NCI-H1092 treated with DMSO at 0.1 percent for 48 hours (cell line): ENCODE data around the gene DGKA.

Experiments used
- DNase-seq: peaks from one replicate; lab custom pipeline; 2025; lab: John Stamatoyannopoulos, UW

The DGKA gene

DNA sequence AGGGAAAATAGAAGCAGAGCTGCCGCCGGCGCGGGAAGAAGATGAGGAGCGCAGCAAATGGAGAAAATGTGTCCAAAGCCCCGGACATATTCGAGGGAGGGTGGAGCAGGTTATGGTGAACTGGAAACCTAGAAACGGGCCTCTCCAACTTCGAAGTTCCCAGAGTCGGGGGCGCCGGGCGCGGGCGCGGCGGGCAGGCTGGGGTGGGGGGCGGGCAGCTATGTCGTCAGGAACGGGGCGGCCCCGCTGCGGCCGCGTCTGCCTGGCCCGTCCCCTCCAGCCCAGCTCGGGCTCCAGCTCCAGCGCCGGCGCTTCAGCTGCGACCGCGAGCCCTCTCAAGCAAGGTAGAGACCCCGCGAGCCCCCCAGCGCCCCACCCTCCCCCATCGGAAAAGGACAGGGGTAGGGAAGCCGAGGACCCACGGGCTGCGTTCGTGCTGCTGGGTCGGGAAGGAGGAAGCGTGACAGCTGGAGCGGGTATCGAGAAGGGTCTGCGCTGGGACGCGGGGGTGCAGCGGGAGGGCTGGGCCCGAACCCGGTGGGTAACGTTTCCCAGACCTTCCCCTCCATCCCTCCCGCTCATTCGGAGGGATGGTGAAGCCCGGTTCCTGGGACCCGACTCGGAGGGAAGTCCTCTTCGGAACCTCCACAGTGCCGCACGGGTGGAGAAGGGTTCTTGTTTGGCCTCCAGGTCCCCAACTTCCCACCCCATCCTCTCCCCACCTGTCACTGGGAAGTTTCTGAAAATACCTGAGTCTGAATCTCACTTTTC lies 1.0 kb downstream of the DGKA start:
- no peak for DNase-seq

DNA sequence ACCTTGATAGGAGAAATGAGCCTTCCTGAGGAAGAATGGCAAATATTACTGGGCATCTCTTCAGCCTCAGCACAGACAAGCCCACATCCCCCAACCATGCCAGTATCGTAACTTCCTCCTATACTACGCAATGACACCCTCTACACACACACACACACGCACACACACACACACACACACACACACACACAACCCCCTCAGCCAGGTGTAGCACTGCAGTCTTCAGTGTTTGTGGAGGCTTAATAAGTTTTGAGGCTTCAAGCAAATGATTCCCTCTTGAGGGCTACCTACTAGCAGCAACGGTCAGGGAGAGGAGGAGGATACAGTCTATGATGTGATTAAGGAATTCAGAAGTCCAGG lies 1.6 kb downstream of the DGKA start:
- no peak for DNase-seq

DNA sequence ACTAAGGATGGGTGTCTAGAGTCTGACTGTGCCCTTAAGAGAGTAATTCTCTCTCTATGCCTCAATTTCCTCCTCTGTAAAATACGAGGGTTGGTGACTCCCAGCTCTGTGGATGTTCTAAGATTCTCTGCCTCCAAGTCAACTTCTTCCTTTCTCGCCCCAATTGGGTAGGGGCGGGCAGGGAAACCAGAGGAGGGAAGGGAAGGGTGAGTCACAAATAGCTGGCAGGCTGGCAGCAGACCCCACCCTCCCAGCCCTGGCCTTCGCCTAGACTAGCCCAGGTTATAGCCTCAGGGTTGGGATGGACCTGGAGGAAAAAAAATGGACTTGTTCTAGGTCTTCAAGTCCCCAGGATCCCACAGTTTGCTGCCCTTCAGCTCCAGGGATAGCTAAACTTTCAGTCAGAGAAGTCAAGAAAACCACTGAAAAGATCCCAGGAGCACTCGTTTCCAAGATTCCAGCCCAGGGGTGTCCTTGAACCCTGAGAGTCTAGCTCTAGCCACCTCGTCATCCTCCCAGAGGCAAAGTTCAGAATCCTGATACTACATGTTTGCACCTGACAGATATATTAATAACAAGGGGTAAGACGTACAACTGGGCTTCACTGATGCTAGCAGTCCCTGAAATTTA lies 2.3 kb downstream of the DGKA start:
- DNase-seq = no peak

DNA sequence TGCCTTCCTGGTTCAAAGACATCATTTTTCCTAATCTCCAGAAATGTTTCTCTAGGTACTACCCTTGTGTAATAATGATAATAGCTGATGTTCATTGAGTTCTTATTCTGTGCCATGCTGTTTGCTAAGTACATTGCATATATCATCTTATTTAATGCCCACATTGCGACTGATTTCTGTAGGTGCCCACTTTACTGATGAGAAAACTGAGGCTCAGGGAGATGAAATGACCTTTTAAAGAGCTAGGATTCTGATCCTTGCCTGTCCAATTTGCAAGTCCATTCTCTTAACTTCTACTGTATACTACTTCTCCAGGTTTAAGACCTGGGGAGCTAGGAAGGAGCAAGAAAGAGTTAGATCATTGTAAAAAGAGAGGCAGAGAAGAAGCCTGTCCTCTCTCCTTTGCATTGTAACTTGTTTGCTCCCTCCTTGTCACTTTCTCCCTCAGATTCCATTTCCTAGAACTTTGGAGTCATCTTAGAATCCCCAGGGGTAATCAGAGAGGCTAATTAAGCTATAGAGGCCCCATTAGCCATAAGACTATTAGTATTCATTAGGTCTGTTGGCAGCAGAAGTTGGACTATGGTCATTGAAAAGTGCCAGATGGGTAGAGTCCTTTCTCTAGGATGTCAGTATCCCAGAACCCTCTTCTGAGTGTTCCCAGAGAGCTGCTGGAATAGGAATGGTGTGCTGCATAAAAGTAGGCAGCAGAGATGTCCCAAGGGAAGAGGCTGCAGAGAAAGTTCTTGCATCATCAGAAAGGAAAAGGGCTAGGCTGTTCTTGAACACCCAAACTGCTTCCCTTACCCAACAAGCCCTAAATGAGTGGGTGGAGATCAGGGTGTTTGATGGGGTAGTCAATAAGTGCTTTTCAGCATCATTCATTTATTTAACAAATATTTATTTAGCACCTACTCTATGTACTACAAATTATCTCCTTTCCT lies 3.1 kb downstream of the DGKA start:
- DNase-seq = no peak

DNA sequence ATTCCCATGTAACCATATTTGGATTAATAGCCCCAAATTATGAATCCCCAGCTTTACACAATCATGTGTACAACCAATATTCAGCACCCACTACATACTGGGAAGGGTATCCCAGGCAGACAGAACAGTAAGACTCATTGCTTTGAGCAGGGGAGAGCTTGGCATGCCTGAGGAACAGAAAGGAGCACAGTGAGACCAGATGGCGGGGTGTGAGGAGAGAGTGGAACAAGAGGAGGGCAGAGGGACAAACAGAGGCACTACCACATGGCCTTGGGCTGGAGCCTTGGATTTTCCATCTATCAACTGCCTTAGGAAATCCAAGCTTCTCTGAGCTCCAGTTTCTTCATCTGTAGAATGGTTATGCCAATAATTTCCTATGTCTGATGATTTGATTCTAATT lies 3.8 kb downstream of the DGKA start:
- DNase-seq = no peak

DNA sequence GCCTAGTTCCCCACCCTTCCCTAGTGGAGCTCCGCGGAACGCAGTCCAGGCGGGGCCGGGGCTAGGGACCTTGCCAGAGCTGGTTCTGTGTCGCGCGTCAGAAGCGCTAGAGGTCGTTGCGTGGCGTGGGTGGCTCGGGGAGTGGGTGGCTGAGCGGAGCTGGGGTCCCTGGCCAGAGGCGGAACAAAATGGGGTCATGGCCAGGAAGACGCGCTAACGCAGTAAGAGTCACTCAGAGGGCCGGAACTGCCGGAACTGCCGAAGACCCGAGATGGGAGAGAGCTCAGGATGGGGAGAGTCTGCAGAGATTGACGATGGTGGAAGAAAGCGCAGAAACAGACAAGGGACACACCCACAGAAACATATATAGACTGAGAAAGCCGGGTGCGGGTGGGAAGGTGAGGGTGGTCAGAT lies 4.8 kb downstream of the DGKA start:
- DNase-seq = no peak

DNA sequence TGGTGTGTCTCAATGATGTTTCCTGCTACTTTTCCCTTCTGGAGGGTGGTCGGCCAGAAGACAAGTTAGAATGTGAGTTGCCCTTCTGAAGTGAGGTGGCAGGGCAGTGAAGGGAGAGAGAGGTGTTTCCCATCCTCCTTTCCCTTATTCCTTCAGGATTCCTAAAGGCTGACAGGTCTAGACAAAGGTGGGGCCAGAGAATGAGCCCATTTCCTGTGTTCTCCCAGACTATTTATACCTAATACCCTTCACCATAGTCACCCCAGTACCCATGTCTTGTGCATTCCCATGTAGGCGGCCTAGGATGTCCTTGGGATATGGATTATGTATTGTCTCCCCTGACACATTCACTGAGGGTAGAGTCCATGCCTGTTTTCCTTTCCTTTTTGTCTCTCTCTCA lies 7.0 kb downstream of the DGKA start:
- DNase-seq = no peak

DNA sequence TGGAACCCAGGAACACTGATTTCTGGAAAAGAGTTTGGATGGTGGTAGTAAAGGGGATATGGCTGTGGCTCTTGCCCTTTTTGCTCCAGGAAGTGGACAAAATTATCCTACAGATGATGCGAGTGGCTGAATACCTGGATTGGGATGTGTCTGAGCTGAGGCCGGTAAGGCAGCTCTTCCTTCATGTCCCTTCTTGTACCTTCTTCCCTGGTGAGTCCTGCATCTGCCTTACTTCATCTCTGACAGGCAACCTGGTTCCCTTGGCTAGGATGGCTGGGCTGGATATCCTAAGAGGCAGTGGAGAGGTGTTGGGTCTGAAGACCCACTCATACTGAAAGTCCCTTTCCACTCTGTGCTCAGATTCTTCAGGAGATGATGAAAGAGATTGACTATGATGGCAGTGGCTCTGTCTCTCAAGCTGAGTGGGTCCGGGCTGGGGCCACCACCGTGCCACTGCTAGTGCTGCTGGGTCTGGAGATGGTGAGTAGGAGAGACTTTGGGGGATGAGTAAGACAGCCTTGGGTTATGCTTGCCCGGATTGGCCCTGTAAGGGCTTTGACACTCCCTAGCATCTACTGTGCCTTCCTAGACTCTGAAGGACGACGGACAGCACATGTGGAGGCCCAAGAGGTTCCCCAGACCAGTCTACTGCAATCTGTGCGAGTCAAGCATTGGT lies 8.0 kb downstream of the DGKA start:
- no peak for DNase-seq

DNA sequence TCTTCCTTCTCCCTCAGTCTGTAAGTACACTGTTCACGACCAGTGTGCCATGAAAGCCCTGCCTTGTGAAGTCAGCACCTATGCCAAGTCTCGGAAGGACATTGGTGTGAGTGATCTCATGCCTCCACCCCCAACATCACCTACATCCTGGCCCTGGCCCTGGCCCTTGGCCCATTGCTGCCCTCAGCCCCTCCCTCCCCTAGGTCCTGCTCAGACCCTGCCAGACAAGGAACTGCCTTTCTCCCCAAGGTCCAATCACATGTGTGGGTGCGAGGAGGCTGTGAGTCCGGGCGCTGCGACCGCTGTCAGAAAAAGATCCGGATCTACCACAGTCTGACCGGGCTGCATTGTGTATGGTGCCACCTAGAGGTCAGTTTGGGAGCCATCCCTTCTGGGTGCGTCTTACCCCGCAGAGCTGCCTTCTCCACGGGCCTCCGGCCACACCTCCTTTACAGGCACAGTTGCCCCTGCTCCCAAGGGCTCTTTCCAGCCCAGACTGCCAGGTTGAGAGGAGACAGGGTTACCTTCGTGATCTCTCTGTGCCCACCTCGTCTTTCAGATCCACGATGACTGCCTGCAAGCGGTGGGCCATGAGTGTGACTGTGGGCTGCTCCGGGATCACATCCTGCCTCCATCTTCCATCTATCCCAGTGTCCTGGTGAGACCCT lies 9.2 kb downstream of the DGKA start:
- DNase-seq = peak; percentile 57

DNA sequence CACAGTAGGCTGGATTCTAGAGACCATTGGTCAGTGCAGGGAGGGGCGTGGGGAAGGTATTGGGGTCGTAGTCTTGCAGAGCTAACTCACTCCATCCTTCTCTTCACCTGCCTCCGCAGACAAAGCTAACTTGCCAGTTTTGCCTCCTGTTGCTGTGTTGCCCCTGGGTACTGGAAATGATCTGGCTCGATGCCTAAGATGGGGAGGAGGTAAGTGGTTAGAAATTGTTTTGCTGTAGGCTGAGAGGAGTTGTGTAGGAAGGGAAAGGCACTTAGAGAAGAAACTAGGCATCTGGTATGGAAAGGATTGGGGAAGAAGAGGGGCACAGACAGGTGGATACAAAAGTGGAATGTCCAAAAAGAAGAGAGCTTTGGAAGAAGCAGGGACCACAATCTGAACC lies 11.1 kb downstream of the DGKA start:
- no peak for DNase-seq

DNA sequence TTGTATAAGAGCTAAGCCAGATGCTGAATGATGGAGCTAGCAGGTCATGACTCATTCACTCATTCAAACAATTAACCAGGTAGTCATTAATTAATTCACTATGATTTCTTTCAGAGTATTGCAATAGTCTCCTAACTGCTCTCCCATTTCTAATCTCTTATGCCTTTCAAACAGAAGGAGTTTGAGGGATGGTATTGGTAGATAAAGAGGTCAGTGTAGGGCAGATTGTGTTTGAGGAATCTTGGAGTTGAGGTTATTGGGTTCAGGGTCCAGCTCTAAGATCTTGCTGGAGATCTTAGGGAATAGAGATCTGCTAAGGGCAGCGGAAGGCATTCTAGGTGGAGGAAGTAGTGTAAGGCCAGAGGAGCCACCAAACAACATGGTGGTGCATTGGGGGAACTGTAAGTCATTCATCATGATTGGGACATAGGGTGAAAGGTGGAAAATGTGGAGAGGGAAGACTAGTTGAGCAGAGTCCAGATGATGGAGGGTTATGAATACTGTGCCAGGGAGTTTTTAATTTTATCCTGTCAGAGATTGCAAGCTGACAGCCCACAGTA lies 11.7 kb downstream of the DGKA start:
- no peak for DNase-seq

DNA sequence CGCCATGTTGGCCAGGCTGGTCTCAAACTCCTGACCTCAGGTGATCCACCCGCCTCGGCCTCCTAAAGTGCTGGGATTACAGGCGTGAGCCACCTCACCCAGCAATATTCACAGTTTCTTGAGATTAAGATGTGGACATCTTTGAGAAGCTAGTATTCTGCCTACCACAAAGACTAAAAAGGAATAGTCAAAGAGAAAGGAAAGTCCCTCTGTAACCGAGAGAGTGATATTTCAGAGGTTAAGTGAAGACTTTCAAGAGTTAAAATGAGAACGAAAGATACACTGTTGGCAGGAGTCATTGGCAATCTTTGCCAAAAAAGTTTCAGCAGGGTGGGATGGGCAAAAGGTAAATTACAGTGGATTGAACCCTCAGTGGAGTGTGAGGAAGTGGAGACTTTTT lies 15.6 kb downstream of the DGKA start:
- DNase-seq = no peak

DNA sequence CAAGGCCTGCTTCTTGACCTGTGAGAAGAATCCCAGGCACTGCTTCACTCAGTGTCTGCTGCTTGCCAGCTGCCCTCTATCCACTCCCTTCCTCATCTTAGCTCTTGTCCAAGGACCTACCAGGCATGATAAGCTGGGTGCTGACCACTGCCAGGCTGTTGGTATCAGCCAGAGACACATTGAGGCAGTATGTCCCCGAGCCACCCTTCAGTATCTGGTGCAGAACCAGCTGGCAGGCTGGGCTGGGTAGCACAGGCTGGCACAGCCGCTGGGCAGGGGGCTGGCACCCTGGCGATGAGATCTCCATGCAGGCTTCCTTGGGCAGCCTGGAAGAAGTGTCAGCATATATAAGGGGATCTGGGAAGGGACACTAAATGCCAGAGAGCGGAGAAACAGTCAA lies 24.4 kb downstream of the DGKA start:
- DNase-seq = no peak

DNA sequence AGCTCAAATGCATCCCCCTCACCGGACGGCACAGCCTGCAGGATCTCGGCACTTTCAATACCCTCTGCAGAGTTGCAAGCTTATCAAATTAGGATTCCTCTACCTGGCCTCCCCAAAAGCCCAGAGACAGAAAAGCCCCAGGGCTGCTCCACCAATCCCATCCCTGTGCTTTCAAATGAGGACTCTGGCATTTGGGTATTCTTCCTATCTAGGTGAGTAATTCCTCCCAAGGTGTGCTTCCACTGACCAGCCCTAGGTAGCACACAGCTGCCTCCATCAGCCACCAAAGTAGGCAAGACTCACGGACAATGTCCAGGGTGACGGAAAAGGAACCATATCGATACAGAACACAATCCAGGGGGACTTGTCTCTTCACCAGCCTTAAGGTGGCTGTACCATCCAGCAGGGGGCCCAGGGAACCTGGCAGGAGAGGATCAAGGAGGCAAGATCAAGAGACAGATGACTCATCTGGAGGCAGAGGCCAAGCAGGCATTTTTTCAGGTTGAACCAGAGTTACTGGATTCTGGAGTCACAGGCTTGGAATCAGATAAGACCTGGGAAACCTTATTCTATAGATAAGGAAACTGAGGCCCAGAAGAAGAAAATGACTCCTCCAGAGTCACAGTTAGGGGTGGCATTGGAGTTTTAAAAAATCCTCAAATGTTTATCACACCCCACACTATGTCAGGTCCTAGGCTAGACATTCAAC lies 25.0 kb downstream of the DGKA start:
- DNase-seq = no peak

DNA sequence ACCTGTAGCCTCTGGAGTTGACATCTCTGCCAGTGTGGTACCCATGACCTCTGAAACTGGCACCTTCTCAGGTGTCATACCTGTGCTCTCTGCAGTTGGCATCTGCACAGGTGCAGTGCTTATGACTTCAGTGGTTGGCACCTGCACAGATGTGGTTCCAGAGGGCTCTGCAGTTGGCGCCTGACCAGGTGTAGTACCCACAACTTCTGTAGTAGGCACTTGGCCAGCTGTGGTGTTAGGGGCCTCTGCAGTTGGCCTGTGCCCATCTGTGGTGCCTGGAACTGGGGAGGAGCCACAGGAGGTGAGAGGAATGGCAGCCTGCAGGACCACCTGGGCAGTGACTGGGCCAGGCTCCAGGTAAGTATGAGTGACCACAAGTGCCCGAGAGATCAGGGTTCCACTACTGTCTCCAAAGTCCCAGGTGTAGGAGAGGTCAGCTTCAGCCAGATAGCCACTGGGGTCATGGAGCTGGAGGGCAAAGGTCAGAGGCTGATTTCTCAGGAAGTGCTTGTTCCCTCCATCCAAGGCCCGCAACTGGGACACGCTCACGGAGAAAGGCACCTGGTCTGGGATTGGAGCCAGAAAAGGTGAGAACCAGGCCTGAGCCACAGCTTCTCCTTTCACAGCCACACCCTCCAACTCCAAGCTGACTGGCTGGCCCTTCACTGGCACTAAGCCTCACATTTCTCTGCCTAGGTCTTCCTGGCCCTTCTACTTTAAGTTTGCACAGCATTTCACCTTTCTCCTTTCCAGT lies 26.3 kb downstream of the DGKA start:
- DNase-seq = no peak

DNA sequence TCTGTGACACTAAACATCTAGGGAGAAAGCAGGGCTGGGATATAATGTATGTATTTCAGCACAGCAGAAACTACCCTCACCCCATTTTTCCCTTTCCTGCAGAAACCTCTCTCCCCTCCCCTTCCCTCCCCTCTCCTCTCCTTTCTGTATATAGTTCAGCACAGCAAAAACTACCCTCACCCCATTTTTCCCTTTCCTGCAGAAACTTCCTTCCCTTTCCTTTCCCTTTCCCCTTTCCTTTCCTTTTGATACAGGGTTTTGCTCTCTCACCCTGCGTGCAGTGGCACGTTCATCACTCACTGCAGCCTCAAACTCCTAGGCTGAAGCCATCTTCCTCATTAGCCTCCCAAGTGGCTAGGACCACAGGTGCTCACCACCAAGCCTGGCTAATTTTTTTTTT lies 32.8 kb downstream of the DGKA start:
- no peak for DNase-seq

DNA sequence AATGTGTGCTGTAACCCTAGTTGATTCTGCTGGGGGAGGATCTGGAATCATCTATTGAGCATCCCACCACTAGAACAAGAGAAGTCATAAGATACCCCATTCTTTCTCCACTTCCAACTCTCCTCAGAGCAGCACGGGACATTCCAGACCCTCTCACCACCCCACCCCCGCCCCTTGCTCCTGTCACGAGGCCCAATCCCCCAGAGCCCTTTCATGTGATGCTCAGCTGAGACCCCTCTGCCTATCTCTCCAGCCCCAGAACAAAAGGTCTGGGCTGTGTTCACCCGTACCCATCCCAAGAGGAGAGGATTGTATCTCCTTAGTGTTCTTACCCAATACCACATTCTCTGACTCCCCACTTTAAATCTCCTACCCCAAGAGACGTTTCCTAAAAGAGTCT lies 34.3 kb downstream of the DGKA start:
- no peak for DNase-seq

DNA sequence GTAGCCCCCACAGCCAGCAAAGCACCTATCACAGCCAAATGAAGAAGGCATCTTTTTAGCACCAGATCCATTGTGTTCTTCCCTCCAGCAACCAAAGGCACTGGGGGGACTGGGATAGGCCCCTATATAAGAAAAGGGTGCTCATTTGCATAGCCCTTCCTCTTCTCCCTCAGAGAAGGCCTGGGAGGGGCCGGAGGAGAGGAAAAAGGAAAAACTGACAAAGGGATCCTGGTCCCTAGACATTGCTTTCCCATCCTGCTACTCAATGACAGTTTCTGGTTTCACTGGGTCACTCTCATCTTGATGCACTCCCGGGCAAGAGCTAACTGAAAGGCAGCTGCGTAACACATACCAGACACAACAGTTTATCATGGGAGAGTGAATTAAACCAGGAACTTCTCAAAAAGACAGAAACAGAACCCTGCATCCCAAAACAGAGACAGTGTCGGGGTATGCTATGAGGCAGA lies 35.0 kb downstream of the DGKA start, which contains the start of gene PMEL:
Gene PMEL, minus strand, starts transcription at position 102 of the 467 bp plus-strand sequence. Its CDS starts 31 bp downstream, at position 71.
- DNase-seq = no peak

DNA sequence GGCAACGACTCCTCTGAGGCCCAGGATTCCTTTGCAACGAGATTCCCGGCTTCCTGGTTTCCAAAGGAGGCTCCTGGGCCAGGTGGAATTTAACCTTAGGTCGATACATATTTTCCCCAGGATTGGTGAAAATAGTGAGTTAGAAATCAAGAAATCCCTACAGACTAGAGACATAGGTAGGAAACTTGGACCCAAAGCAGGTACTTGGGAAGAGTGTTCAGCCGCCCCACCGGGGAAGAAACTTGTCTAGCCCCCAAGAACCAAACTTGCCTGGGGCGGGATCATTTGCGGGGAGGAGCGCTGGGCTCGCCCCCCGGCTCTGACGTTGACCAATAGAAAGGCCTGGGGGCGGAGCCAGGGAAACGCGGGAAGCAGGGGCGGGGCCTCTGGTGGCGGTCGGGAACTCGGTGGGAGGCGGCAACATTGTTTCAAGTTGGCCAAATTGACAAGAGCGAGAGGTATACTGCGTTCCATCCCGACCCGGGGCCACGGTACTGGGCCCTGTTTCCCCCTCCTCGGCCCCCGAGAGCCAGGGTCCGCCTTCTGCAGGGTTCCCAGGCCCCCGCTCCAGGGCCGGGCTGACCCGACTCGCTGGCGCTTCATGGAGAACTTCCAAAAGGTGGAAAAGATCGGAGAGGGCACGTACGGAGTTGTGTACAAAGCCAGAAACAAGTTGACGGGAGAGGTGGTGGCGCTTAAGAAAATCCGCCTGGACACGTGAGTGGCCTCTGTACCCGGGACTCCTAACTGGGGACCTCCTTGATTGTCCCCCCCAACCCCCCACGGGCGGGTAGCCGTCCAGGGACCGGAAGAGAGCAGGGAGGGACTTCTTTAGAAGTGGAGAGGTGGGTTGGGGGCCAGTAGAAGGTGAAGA lies 35.7 kb downstream of the DGKA start, which contains the start of gene CDK2:
Gene CDK2, plus strand, starts transcription at position 423 of the 874 bp plus-strand sequence. Its CDS starts 179 bp downstream, at position 602.
- DNase-seq = peak; percentile 42
